ENCODE data around the gene VSTM4.
A peak's percentile ranks its signal among the peaks of the same experiment; 100 is the strongest.

Gene VSTM4

DNA sequence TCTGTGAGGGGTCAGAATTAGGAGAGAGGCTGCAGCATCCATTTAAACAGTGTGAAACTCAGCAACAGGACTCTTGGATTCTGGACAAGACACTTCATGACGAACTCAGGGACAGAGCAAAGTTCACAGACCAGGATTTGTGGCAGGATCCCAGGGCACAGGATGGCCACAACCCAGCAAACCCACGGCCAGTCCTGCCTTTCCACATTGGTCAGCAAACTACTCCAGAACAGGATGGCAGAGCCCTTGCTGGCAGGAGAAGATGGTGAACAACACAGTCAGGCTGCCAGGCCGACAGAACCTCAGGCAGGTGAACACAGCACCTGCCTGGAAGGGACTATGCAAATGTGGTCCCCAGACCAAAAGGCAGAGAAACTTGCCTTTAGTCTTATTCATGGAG lies 34.4 kb downstream of the VSTM4 start:
- H3K27ac Mint-ChIP-seq = peak overlapping the region; percentile 15
- H3K27me3 Mint-ChIP-seq = peaks cover 8% of the 10 kb centered on the region
- peaks cover 37% of the 10 kb centered on the region for H3K4me1 Mint-ChIP-seq (ENCODE audit: low read depth)
- no peak overlapping the region for H3K4me3 Mint-ChIP-seq
- no peaks in the 10 kb centered on the region for H3K36me3 Mint-ChIP-seq (ENCODE audit: low read depth)
- no peaks in the 10 kb centered on the region for H3K9me3 Mint-ChIP-seq

DNA sequence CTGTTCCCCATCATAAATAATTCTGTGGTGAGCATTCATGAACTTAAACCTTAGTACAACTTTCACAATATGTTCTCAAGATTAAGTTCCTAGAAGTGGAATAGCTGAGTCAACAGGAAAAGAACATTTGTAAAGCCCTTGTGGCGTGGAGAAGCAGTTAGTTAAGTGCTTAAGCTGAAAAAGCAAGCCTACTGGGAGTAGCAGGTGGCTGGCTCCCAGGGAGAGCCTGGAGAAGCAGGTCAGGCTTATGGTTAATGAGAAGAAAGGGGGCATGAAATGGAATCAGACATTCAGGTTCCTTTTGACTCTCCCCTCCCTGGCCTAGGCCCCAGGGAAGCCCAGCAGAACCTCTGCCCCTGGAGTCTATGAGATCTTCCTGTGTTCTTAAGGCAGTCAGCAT lies 35.3 kb downstream of the VSTM4 start:
- Mint-ChIP-seq H3K4me3 (no peak overlapping the region), H3K9me3 (no peaks in the 10 kb centered on the region), H3K36me3 (ENCODE audit: low read depth) (no peaks in the 10 kb centered on the region), H3K4me1 (ENCODE audit: low read depth) (peaks cover 37% of the 10 kb centered on the region), H3K27ac (peak overlapping the region; percentile 45), H3K27me3 (peaks cover 13% of the 10 kb centered on the region)

DNA sequence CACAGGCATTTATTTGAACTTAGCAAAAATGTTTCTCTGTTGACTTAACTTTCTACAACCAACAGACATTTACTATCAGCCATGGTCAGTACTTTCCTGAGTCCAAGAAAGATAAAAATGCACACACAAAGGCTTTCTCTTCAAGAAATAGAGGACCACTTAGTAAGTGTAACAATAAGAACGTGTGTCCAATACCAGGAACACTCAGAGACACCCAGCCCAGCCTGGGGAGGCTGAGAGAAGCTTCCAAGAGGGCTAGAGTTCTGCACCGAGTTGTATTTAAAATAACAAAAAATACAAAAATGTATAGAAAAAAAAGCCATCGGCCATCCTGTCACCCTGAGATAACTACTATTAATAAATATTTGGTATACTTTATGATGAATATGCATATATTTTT lies 35.8 kb downstream of the VSTM4 start:
- no peaks in the 10 kb centered on the region for H3K9me3 Mint-ChIP-seq
- no peak overlapping the region for H3K4me3 Mint-ChIP-seq
- H3K4me1 Mint-ChIP-seq (ENCODE audit: low read depth) = peaks cover 37% of the 10 kb centered on the region

DNA sequence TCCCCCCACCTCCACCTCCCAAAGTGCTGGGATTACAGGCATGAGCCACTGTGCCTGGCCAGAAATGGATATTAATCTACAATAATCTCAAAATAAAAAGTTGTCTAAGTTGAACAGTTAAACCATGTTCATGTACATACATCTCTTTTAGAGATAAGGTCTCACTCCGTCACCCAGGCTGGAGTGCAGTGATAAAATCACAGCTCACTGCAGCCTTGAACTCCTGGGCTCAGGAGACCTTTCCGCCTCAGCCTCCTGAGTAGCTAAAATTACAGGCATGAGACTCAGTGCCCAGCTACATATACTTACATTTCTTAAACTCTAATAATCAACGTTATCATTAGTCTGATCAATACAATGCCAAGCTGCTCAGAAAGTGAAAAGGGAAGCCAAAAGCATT lies 36.2 kb downstream of the VSTM4 start:
- Mint-ChIP-seq H3K9me3 (no peaks in the 10 kb centered on the region), H3K27me3 (peaks cover 14% of the 10 kb centered on the region), H3K27ac (no peak overlapping the region)

More for the DNA sequence above, 35.8 kb downstream of the VSTM4 start:
- Mint-ChIP-seq H3K36me3 (ENCODE audit: low read depth) (no peaks in the 10 kb centered on the region), H3K27me3 (peaks cover 14% of the 10 kb centered on the region), H3K27ac (no peak overlapping the region)

DNA sequence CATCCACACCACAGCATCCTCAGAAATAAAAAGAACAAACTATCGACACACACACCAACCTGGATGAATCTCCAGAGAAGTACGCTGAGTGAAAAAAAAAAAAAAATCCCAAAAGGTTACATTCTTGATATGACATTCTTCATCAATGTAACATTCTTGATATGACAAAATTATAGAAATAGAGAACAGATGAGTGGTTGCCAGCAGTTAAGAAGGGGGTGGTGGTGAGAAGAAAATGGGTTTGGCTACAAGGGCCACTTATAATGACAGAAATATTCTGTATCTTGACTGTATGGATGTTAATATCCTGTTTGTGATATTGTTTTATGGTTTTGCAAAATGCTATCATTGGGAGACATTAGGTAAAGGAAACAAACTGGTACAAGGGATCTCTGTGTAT lies 36.9 kb downstream of the VSTM4 start:
- Mint-ChIP-seq H3K9me3 (no peaks in the 10 kb centered on the region), H3K36me3 (ENCODE audit: low read depth) (no peaks in the 10 kb centered on the region), H3K4me3 (no peak overlapping the region), H3K4me1 (ENCODE audit: low read depth) (peaks cover 37% of the 10 kb centered on the region), H3K27ac (no peak overlapping the region), H3K27me3 (peaks cover 14% of the 10 kb centered on the region)

More for the DNA sequence above, 36.2 kb downstream of the VSTM4 start:
- H3K4me3 Mint-ChIP-seq = no peak overlapping the region
- H3K4me1 Mint-ChIP-seq (ENCODE audit: low read depth) = peaks cover 37% of the 10 kb centered on the region
- H3K36me3 Mint-ChIP-seq (ENCODE audit: low read depth) = no peaks in the 10 kb centered on the region

DNA sequence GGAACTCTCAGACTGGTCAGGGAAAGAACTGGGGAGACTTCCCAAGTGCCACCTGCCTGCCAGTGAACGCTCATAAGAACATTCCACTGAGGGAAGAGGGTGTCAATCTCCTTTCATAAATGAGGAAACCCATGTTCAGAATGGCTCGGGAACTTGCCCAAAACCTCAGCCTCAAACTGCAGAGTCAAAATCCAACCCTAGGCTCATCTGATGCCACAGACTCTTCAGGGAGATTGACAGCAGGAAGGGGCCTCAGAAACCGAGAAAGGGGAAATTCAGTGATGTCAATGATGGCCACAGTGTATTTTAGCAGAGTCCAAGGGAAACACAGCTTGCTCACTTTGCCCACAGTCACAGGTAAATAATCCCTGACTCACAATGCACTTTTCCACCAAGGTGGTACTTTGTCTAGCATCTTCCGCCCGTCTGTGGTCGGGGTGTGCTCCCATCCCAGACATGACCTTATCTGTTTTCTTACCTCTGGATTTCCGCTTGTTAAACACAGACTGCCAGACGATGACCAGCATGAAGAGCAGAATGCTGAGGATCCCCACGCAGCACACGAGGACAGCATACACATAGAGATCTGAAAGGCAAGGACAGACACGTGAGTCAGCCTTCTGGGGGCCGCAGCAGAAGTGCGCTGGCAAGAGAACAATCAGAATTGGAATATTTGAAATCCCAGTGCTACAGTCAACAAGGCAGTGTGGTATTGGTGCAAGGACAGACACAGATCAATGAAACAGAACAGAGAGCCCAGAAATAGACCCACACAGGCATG lies 38.4 kb downstream of the VSTM4 start:
- Mint-ChIP-seq H3K9me3 (no peaks in the 10 kb centered on the region), H3K27ac (peak overlapping the region; percentile 87), H3K4me1 (ENCODE audit: low read depth) (peaks cover 37% of the 10 kb centered on the region), H3K36me3 (ENCODE audit: low read depth) (no peaks in the 10 kb centered on the region), H3K4me3 (peak overlapping the region; percentile 15), H3K27me3 (peaks cover 14% of the 10 kb centered on the region)

DNA sequence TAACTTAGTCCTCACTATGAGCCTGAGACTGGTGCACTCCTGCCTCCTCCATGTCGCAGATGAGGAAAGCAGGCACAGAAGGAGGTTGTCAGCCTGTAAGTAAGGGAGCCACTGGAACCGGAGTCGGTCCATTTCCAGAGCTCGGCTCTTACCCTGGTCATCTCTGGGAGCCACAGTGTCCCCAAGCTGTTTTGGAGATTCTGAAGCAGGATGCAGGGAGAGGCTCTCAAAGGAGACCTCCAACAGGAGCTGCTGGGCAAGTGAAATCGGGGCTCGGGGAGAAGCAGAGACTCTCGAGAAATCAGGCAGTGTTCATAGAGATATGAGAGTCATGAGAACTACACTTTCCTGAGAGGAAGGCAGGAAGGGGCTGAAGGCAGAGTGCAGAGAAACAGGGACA lies 39.0 kb downstream of the VSTM4 start:
- Mint-ChIP-seq H3K36me3 (ENCODE audit: low read depth) (no peaks in the 10 kb centered on the region), H3K27me3 (peaks cover 14% of the 10 kb centered on the region), H3K4me1 (ENCODE audit: low read depth) (peaks cover 37% of the 10 kb centered on the region), H3K9me3 (no peaks in the 10 kb centered on the region), H3K27ac (no peak overlapping the region), H3K4me3 (no peak overlapping the region)

DNA sequence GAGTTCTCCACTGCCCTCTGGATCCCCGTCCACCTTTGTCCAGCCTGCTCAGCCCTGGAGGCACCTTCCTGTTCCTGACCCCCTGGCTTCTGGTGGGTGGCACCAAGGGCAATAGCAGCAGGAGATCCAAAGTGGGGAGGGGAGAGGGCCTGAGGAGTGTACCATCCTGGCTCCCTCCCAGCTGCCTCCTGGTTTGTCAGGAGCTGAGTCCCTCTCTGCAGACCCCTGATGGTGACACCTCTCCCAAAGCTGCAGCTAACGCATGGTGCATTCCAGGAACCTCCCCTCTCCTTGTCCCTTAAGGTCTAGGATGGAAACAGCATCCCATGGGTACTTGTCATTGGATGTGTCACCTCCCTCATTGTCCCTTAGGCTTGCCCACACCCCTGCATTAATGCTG lies 39.6 kb downstream of the VSTM4 start:
- H3K4me1 Mint-ChIP-seq (ENCODE audit: low read depth) = peaks cover 37% of the 10 kb centered on the region
- H3K27me3 Mint-ChIP-seq = peaks cover 14% of the 10 kb centered on the region
- H3K9me3 Mint-ChIP-seq = no peaks in the 10 kb centered on the region
- H3K36me3 Mint-ChIP-seq (ENCODE audit: low read depth) = no peaks in the 10 kb centered on the region
- no peak overlapping the region for H3K27ac Mint-ChIP-seq
- H3K4me3 Mint-ChIP-seq = no peak overlapping the region

DNA sequence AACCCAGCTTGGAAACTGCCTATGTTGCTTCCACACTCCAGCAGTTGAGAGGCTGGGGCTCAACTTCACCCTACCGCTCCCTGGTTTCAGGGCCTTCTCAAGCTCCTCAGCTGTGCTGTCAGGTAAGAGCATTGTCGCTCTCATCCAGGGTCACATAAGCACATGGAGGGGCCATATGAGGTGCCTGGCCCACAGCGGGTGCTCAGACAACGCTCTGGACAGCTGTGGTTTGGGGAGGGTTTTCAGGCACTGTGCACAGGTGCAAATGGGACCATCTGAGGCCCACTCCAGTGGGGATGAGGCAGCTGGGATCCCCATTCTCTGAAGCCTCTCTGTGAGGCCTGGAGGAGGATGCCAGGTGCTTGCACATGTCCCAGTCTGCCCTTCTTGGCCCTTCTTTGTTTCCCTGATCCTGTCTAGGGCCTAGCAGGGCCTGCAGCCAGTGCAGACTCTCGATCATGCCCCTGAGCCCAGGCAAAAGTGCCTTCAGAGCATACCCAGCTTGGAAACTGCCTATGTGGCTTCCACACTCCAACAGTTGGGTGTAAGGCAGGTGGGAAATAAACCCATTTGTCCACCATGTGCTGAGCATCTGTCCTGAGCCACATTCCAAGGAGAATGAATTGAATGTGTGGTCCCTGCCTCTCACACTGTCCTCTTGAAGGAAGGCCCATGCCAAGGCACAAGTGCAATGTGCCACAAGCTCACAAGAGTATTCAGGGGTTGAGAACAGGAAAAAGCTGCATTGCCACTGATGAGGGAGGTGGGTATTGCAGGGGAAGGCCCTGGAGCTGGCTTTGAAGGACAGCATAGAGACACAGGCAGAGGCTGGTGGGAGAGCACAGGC lies 40.3 kb downstream of the VSTM4 start:
- Mint-ChIP-seq H3K4me3 (no peak overlapping the region), H3K9me3 (no peaks in the 10 kb centered on the region), H3K36me3 (ENCODE audit: low read depth) (no peaks in the 10 kb centered on the region), H3K27ac (no peak overlapping the region), H3K27me3 (peaks cover 14% of the 10 kb centered on the region), H3K4me1 (ENCODE audit: low read depth) (peaks cover 32% of the 10 kb centered on the region)

DNA sequence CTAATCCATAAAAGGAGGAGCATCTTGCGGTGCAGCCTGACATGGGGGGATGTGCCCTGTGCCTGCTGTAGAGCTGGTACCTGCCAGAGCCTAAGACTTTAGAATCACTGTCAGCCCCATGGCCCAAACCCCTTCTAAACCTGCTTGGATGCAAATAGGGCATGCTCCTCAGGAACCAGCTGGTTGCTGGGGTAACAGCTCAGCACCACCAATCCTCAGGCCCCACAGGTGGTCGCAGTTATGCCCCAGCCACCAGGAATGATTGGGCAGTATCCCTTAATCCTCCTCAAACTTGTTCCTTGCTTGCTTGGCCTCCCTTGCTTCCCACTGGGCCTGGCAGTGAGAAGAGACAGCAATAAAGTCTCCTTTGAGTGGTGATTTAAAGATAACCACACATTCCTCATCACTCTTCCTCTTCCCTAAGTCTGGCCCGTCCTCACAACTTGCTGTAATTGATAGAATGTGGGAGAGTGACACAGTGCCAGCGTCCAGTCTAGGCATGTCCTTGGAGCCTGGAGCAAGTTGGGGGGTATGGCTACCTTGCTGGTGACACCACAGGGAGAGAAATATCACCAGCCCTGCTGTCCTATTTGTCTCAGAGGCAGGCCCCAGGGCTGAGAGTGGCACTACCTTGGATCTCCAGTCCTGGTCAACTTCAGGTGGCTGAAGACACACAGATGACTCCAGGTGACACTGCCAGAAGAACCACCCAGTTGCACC lies 43.0 kb downstream of the VSTM4 start:
- Mint-ChIP-seq H3K4me1 (ENCODE audit: low read depth) (peaks cover 12% of the 10 kb centered on the region), H3K9me3 (no peaks in the 10 kb centered on the region), H3K36me3 (ENCODE audit: low read depth) (no peaks in the 10 kb centered on the region), H3K4me3 (no peak overlapping the region), H3K27ac (no peak overlapping the region), H3K27me3 (peaks cover 14% of the 10 kb centered on the region)

DNA sequence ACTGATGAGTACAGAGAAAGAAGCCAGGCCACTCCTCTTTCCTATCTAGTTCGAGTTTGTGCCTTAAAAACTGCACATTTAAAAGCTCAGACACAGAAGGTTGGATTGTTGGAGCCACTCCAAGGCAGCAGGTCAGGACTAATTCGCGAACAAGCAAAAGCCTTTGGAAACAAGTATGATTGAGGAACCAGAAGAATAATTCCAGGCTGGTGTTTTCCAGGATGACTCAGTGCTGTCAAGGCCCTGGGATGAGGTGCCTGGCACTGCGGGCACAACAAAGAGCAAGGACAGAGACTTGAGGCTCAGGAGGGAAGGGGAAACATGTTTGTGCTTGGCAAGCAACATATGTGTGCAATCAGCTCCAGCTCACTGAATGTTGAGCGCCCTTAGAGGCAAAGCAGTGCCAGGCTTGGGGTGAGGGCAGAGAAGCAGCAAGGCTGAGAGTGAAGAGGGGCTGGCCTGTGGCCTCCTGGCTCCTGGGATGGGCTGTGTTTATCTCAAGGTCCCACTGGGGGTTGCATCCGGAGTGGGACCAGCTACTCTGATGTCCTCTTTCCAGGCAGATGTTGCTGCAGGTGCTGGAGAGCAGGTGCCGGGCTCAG lies 44.1 kb downstream of the VSTM4 start:
- H3K9me3 Mint-ChIP-seq = no peaks in the 10 kb centered on the region
- H3K27ac Mint-ChIP-seq = no peak overlapping the region
- H3K4me1 Mint-ChIP-seq (ENCODE audit: low read depth) = peaks cover 1% of the 10 kb centered on the region
- peaks cover 15% of the 10 kb centered on the region for H3K27me3 Mint-ChIP-seq
- H3K4me3 Mint-ChIP-seq = no peak overlapping the region
- H3K36me3 Mint-ChIP-seq (ENCODE audit: low read depth) = no peaks in the 10 kb centered on the region

DNA sequence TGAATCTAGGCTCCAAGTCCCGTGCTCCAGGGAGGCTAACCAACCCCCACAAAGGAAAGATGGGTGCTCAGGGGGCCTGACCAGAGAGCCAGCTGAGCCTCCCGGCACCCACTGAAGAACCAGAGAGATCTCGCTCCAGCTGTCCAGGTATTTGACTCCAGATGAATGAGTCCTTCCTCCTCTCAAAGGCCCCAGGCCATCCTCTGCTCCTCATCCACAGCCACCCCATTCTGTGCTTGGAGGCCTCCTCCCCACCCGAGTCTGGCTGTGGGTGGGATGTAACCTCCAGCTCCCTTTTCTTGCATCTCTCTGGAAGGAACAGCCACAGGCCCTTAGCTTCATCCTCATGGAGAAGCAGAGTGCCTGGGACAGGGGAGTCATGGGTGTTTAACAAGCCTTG lies 44.6 kb downstream of the VSTM4 start:
- no peaks in the 10 kb centered on the region for H3K36me3 Mint-ChIP-seq (ENCODE audit: low read depth)

DNA sequence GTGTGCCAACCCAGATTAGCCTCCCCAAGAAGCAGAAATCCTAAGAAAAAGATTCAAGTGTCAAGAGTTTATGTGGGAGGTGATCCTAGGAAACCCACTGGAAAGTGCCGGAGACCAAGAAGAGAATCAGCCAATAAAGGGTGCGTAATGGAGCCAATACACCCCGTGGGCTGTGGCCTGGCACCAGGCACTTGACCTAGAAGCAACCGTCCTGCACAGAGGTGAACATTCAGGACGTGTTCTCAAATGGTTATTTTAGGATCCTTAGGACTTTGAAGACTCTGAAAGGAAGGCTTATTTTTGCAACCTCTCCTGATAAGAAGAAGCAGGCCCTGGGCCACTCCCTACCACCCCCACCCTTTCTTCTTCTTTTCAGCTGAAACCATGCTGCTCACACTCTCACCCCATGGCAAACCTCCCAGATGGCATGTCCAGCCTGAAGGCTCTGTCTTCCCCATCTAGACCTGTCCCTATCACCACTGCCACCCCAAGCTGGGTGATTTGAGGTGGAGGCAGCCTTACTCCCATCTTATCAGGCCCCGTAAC lies 46.6 kb downstream of the VSTM4 start:
- Mint-ChIP-seq H3K4me1 (ENCODE audit: low read depth) (no peaks in the 10 kb centered on the region), H3K27ac (no peak overlapping the region), H3K9me3 (no peaks in the 10 kb centered on the region), H3K27me3 (peaks cover 19% of the 10 kb centered on the region), H3K4me3 (no peak overlapping the region), H3K36me3 (ENCODE audit: low read depth) (no peaks in the 10 kb centered on the region)

More for the DNA sequence above, 44.6 kb downstream of the VSTM4 start:
- Mint-ChIP-seq H3K4me3 (no peak overlapping the region), H3K27me3 (peaks cover 17% of the 10 kb centered on the region), H3K27ac (no peak overlapping the region), H3K9me3 (no peaks in the 10 kb centered on the region), H3K4me1 (ENCODE audit: low read depth) (no peaks in the 10 kb centered on the region)

DNA sequence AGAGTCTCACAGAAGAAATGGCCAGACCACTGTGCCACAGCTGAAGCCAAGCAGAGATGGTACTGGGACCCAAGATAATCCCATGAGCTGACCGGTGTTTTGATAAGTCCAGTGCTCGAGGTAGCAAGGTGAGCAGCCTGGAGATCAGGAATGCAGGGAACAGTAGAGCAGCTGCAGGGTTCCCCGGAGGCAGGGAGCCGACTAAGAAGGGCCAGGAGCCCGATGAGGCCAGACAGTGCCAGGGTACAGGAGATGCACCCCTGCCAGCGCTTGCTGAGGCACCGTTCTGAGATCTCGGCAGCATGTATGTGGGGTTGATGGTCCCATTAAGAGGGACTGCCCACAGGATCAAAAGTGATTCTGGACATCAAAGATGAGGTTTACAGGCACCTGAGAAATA lies 47.1 kb downstream of the VSTM4 start:
- no peaks in the 10 kb centered on the region for H3K9me3 Mint-ChIP-seq
- H3K4me1 Mint-ChIP-seq (ENCODE audit: low read depth) = no peaks in the 10 kb centered on the region
- H3K27ac Mint-ChIP-seq = no peak overlapping the region
- H3K27me3 Mint-ChIP-seq = peaks cover 19% of the 10 kb centered on the region
- no peak overlapping the region for H3K4me3 Mint-ChIP-seq
- H3K36me3 Mint-ChIP-seq (ENCODE audit: low read depth) = no peaks in the 10 kb centered on the region
